Measurements from ENCODE around the gene SIRT4.
"Not testable (repeated sequence)": the region's sequence is repeated elsewhere in the genome, so short reads cannot be mapped to it uniquely, and the experiment has no call there.

SIRT4 gene

GRCh38 chr12:120301962-120302815 is at the start of gene SIRT4:
TSS of gene SIRT4 (plus strand) at chr12:120302321. CDS start at chr12:120303562, 1,241 bp downstream.
- DNase-seq, result peak; percentile 80

GRCh38 chr12:120253313-120253712 is 48.8 kb upstream of the SIRT4 start:
- DNase-seq, result not testable (repeated sequence)

- DNase-seq, result no peak
These were observed 47.3 kb upstream of the SIRT4 start for GRCh38 chr12:120254809-120255208.

- peak; percentile 92 for DNase-seq
These were observed 44.9 kb upstream of the SIRT4 start for GRCh38 chr12:120257041-120257821.

GRCh38 chr12:120258323-120258896 is 43.7 kb upstream of the SIRT4 start:
- DNase-seq, result no peak

- DNase-seq, result no peak
These were observed 42.5 kb upstream of the SIRT4 start for GRCh38 chr12:120259418-120260202.

- no peak for DNase-seq
These were observed 41.5 kb upstream of the SIRT4 start for GRCh38 chr12:120260607-120261006.

GRCh38 chr12:120261951-120262851 is 39.9 kb upstream of the SIRT4 start:
- peak; percentile 86 for DNase-seq

- DNase-seq, result peak; percentile 48
These were observed 39.0 kb upstream of the SIRT4 start for GRCh38 chr12:120262852-120263747.

- no peak for DNase-seq
These were observed 38.4 kb upstream of the SIRT4 start for GRCh38 chr12:120263748-120264085.

GRCh38 chr12:120264086-120264903 is 37.8 kb upstream of the SIRT4 start:
- no peak for DNase-seq

GRCh38 chr12:120264904-120265472 is 37.1 kb upstream of the SIRT4 start:
- DNase-seq, result no peak

GRCh38 chr12:120265473-120266179 is 36.5 kb upstream of the SIRT4 start, which contains the start of gene PXN:
TSS of gene PXN (minus strand) at chr12:120265730. CDS start at chr12:120265629, 101 bp downstream.
- peak; percentile 39 for DNase-seq

- no peak for DNase-seq
These were observed 35.8 kb upstream of the SIRT4 start for GRCh38 chr12:120266180-120266870.

- no peak for DNase-seq
These were observed 34.4 kb upstream of the SIRT4 start for GRCh38 chr12:120267736-120268135.

GRCh38 chr12:120276734-120277133 is 25.4 kb upstream of the SIRT4 start:
- DNase-seq, result peak; percentile 85

- no peak for DNase-seq
These were observed 23.7 kb upstream of the SIRT4 start for GRCh38 chr12:120278137-120279069.

All from NCI-H226 (cell line).